Hepatocyte (in vitro differentiated cells): ENCODE measurements around the gene TCF4. TPM values are rescaled to one million over a fixed set of nuclear protein-coding genes. Genes with fewer than 3 reads are reported as not detected.

Experiments used
- DNase-seq: peaks from one replicate; pipeline ENCODE4 v3.0.0-alpha.2; 2016; ENCODE audit warnings: low spot score
- H2AFZ ChIP-seq: fragments of 200-600 bp; sonication (generic); 2 replicates; pipeline ENCODE4 v1.6.0; 2016; ENCODE audit warnings: antibody characterized with exemption, mild to moderate bottlenecking
- H3K27ac ChIP-seq: fragments of 200-600 bp; sonication (generic); 2 replicates; pipeline ENCODE4 v1.5.1; 2016; ENCODE audit warnings: mild to moderate bottlenecking
- H3K27me3 ChIP-seq: fragments of 200-600 bp; sonication (generic); 2 replicates; pipeline ENCODE4 v1.6.1; 2016
- H3K36me3 ChIP-seq: fragments of 200-600 bp; sonication (generic); replicated peaks from 2 replicates; pipeline ENCODE4 v1.5.1; 2016; ENCODE audit warnings: low read depth; ENCODE audit not compliant: insufficient read depth
- H3K4me1 ChIP-seq: fragments of 200-600 bp; sonication (generic); 2 replicates; pipeline ENCODE4 v1.5.1; 2016; ENCODE audit warnings: mild to moderate bottlenecking, moderate library complexity; ENCODE audit not compliant: insufficient read depth
- H3K4me2 ChIP-seq: fragments of 200-600 bp; sonication (generic); 2 replicates; pipeline ENCODE4 v1.6.0; 2016
- H3K4me3 ChIP-seq: fragments of 200-600 bp; sonication (generic); 2 replicates; pipeline ENCODE4 v1.5.1; 2016; ENCODE audit warnings: mild to moderate bottlenecking
- H3K79me2 ChIP-seq: fragments of 200-600 bp; sonication (generic); 2 replicates; pipeline ENCODE4 v1.6.0; 2017; ENCODE audit warnings: mild to moderate bottlenecking
- H3K9me2 ChIP-seq: fragments of 200-600 bp; sonication (generic); replicated peaks from 2 replicates; pipeline ENCODE4 v1.6.0; 2017; ENCODE audit warnings: mild to moderate bottlenecking; ENCODE audit not compliant: insufficient read depth
- H3K9me3 ChIP-seq: fragments of 200-600 bp; sonication (generic); 2 replicates; pipeline ENCODE4 v1.5.1; 2016; ENCODE audit warnings: low read depth, mild to moderate bottlenecking
- H4K20me1 ChIP-seq: fragments of 200-600 bp; sonication (generic); 2 replicates; pipeline ENCODE4 v1.6.0; 2016; ENCODE audit warnings: mild to moderate bottlenecking; ENCODE audit not compliant: insufficient read depth, poor library complexity, severe bottlenecking
- CTCF ChIP-seq: fragments of 200-600 bp; sonication (generic); IDR thresholded peaks from 2 replicates; pipeline ENCODE4 v1.5.1; 2016; ENCODE audit warnings: antibody characterized with exemption, mild to moderate bottlenecking; ENCODE audit not compliant: poor library complexity
- EZH2 ChIP-seq: fragments of 200-600 bp; sonication (generic); IDR thresholded peaks from 2 replicates; pipeline ENCODE4 v1.6.1; 2016; ENCODE audit warnings: antibody characterized with exemption, mild to moderate bottlenecking, borderline replicate concordance
- EZH2phosphoT487 ChIP-seq: fragments of 200-600 bp; sonication (generic); IDR thresholded peaks from one replicate; pipeline ENCODE4 v1.6.1; 2018; ENCODE audit warnings: antibody characterized with exemption, mild to moderate bottlenecking, low read depth, moderate library complexity; ENCODE audit not compliant: unreplicated experiment, severe bottlenecking
- WGBS: methylation state at CpG from one replicate; pipeline ENCODE4 v1.1.6; 2016; ENCODE audit warnings: low lambda C conversion rate; ENCODE audit errors: missing lambda C conversion rate; 5-methylcytosine and 5-hydroxymethylcytosine counted together
- polyA plus RNA-seq: library from polyadenylated mRNA; unstranded; fragments of >200 nt; fragmentation: Nextera tagmentation; extraction: Ambion mirVana; gene quantifications from 2 replicates; pipeline ENCODE4 v1.2.1, GENCODE V29; 2016
- total RNA-seq: library from RNA; depleted of rRNA; stranded (reverse); fragments of >200 nt; gene quantifications from 2 replicates; pipeline ENCODE4 v1.2.3, GENCODE V29; 2014

The TCF4 gene
- total and polyA plus RNA-seq, 2 experiments from 2014 or later: 40.5 to 65.2 TPM

GRCh38 chr18:55524353-55525073, 63.5 kb downstream of the TCF4 start:
- no peaks in the 10 kb centered on the region for H3K9me2 ChIP-seq
- no peaks in the 10 kb centered on the region for H3K27me3 ChIP-seq
- no peak for TF ChIP-seq EZH2
- no peak for TF ChIP-seq CTCF
- no peak for TF ChIP-seq EZH2phosphoT487
- H3K27ac ChIP-seq: no peak overlapping the region
- no peaks in the 10 kb centered on the region for H3K4me1 ChIP-seq
- H3K4me3 ChIP-seq: no peak overlapping the region
- H3K36me3 ChIP-seq: no peaks in the 10 kb centered on the region
- no peak for DNase-seq
- no peaks in the 10 kb centered on the region for H3K9me3 ChIP-seq
- H2AFZ ChIP-seq: no peak overlapping the region
- H4K20me1 ChIP-seq: peaks cover 3% of the 10 kb centered on the region
- H3K79me2 ChIP-seq: peaks cover 30% of the 10 kb centered on the region
- H3K4me2 ChIP-seq: no peak overlapping the region

GRCh38 chr18:55523001-55523400, 65.0 kb downstream of the TCF4 start:
- no peaks in the 10 kb centered on the region for H3K36me3 ChIP-seq
- H4K20me1 ChIP-seq: peaks cover 3% of the 10 kb centered on the region
- DNase-seq: no peak
- TF ChIP-seq EZH2phosphoT487 (no peak), CTCF (no peak), EZH2 (no peak)
- no peak overlapping the region for H3K4me2 ChIP-seq
- no peaks in the 10 kb centered on the region for H3K9me3 ChIP-seq
- no peak overlapping the region for H3K27ac ChIP-seq
- no peaks in the 10 kb centered on the region for H3K9me2 ChIP-seq
- no peaks in the 10 kb centered on the region for H3K4me1 ChIP-seq
- no peak overlapping the region for H2AFZ ChIP-seq
- H3K27me3 ChIP-seq: no peaks in the 10 kb centered on the region
- H3K4me3 ChIP-seq: no peak overlapping the region
- H3K79me2 ChIP-seq: peaks cover 29% of the 10 kb centered on the region

- Histone ChIP-seq H3K79me2 (peaks cover 27% of the 10 kb centered on the region), H2AFZ (no peak overlapping the region)
Measured at GRCh38 chr18:55522011-55522410, 66.0 kb downstream of the TCF4 start.

More at GRCh38 chr18:55522011-55522410, 66.0 kb downstream of the TCF4 start:
- H3K27me3 ChIP-seq: no peaks in the 10 kb centered on the region
- no peaks in the 10 kb centered on the region for H3K9me2 ChIP-seq
- TF ChIP-seq EZH2 (no peak), CTCF (peak; percentile 34)
- H4K20me1 ChIP-seq: peaks cover 3% of the 10 kb centered on the region
- no peak overlapping the region for H3K4me2 ChIP-seq
- no peak overlapping the region for H3K27ac ChIP-seq
- H3K36me3 ChIP-seq: no peaks in the 10 kb centered on the region
- no peak overlapping the region for H3K4me3 ChIP-seq
- no peaks in the 10 kb centered on the region for H3K9me3 ChIP-seq
- WGBS: 57% methylated on average over 3 of the region's 3 CpGs
- peak; percentile 48 for DNase-seq
- no peaks in the 10 kb centered on the region for H3K4me1 ChIP-seq
